Myocyte (in vitro differentiated cells): ENCODE results near the gene FRAT2. TPM values are rescaled to one million over a fixed set of nuclear protein-coding genes. Genes with fewer than 3 reads are reported as not detected.
A peak's percentile ranks its signal among the peaks of the same experiment; 100 is the strongest.
"Not testable (repeated sequence)": the region's sequence is repeated elsewhere in the genome, so short reads cannot be mapped to it uniquely, and the experiment has no call there.

Source experiments
- DNase-seq: peaks from one replicate; pipeline ENCODE4 v3.0.0-alpha.2; 2012; ENCODE audit warnings: low read depth
- total RNA-seq: library from RNA; depleted of rRNA; stranded (reverse); fragments of >200 nt; gene quantifications from 2 replicates; pipeline ENCODE4 v1.2.3, GENCODE V29; 2014

The FRAT2 gene
- total RNA-seq, 1 donor from 2014 or later, result 6.5 TPM

GRCh38 chr10:97356918-97357317, 22.4 kb upstream of the FRAT2 start:
- no peak for DNase-seq

- DNase-seq, result peak; percentile 55
These were observed 21.9 kb upstream of the FRAT2 start for GRCh38 chr10:97356318-97356914.

- no peak for DNase-seq
These were observed 21.0 kb upstream of the FRAT2 start for GRCh38 chr10:97355571-97355975.

- DNase-seq, result peak; percentile 11
These were observed 19.4 kb upstream of the FRAT2 start for GRCh38 chr10:97353945-97354344.

- DNase-seq, result no peak
These were observed 15.4 kb upstream of the FRAT2 start for GRCh38 chr10:97349752-97350513.

GRCh38 chr10:97347317-97347716, 12.8 kb upstream of the FRAT2 start:
- DNase-seq, result no peak

GRCh38 chr10:97343664-97344063, 9.1 kb upstream of the FRAT2 start:
- DNase-seq, result not testable (repeated sequence)

GRCh38 chr10:97341416-97341815, 6.9 kb upstream of the FRAT2 start:
- DNase-seq, result no peak

- DNase-seq, result no peak
These were observed 3.5 kb upstream of the FRAT2 start for GRCh38 chr10:97338041-97338440.

GRCh38 chr10:97336942-97337831, 2.7 kb upstream of the FRAT2 start:
- DNase-seq, result no peak

- no peak for DNase-seq
These were observed 1.9 kb upstream of the FRAT2 start for GRCh38 chr10:97336446-97336845.

- no peak for DNase-seq
These were observed 1.5 kb upstream of the FRAT2 start for GRCh38 chr10:97336006-97336405.

GRCh38 chr10:97335188-97335619, 675 bp upstream of the FRAT2 start:
- no peak for DNase-seq

GRCh38 chr10:97333601-97334369, 744 bp downstream of the FRAT2 start:
- peak; percentile 41 for DNase-seq

- peak; percentile 58 for DNase-seq
These were observed 1.3 kb downstream of the FRAT2 start for GRCh38 chr10:97333351-97333600.

- peak; percentile 83 for DNase-seq
These were observed 1.8 kb downstream of the FRAT2 start for GRCh38 chr10:97332591-97333350.

GRCh38 chr10:97331153-97331703, 3.3 kb downstream of the FRAT2 start:
- no peak for DNase-seq

- DNase-seq, result no peak
These were observed 4.8 kb downstream of the FRAT2 start for GRCh38 chr10:97329766-97330165.

GRCh38 chr10:97328646-97329453, 5.7 kb downstream of the FRAT2 start:
- no peak for DNase-seq
